HEK293 (cell line): ENCODE results near the gene NPC1.

ENCODE experiments used
- CTCF ChIA-PET: fragments of 350-600 bp; formaldehyde crosslinking; extraction: SDS; loops from one replicate; lab custom pipeline; 2021; ENCODE audit warnings: antibody characterized with exemption; lab: Yijun Ruan, JAX
- POLR2A ChIA-PET: fragments of 300-600 bp; formaldehyde crosslinking; extraction: SDS; loops from one replicate; lab custom pipeline; 2020; ENCODE audit warnings: antibody characterized with exemption, inconsistent platforms; lab: Yijun Ruan, JAX
- H3K27ac ChIP-seq: fragments of 200-500 bp; sonication (Bioruptor generic); 2 replicates; pipeline ENCODE4 v1.5.1; 2014; ENCODE audit warnings: low read depth, low read length, control low read depth, inconsistent platforms; ENCODE audit errors: extremely low read depth
- H3K36me3 ChIP-seq, 2 experiments: fragments of 200-500 bp in 1 of 2; sonication (Bioruptor generic) in 1 of 2; 1 replicate in 1 of 2; 2 replicates in 1 of 2; pipeline ENCODE4 v1.5.1; 2014 to 2017; ENCODE audit warnings: inconsistent platforms in 2 of 2, low read length in 2 of 2; ENCODE audit not compliant: control insufficient read depth in 2 of 2, insufficient read depth in 1 of 2
- H3K4me1 ChIP-seq: fragments of 200-500 bp; sonication (Bioruptor generic); 2 replicates; pipeline ENCODE4 v1.5.1; 2014; ENCODE audit warnings: mild to moderate bottlenecking, low read length, inconsistent platforms; ENCODE audit not compliant: control insufficient read depth, insufficient read depth
- H3K4me3 ChIP-seq: 2 replicates; pipeline ENCODE4 v1.5.1; 2011; ENCODE audit warnings: low read depth, mild to moderate bottlenecking, control low read depth, low read length, moderate library complexity
- H3K9me3 ChIP-seq: fragments of 200-500 bp; sonication (Bioruptor generic); 2 replicates; pipeline ENCODE4 v1.5.1; 2014; ENCODE audit warnings: low read depth, low read length, inconsistent platforms; ENCODE audit not compliant: control insufficient read depth, insufficient read depth
- GFI1B ChIP-seq: fragments of 450-650 bp; formaldehyde crosslinking; IDR thresholded peaks from 2 replicates; pipeline ENCODE4 v1.5.1; 2016; ENCODE audit warnings: missing biosample characterization, missing genetic modification characterization
- HOXA7 ChIP-seq: sonication (generic); formaldehyde crosslinking; IDR thresholded peaks from 2 replicates; pipeline ENCODE4 v1.8.1; 2022; ENCODE audit warnings: missing genetic modification reagents, borderline replicate concordance
- MEIS1 ChIP-seq: sonication (generic); formaldehyde crosslinking; IDR thresholded peaks from 2 replicates; pipeline ENCODE4 v1.8.1; 2022; ENCODE audit warnings: missing genetic modification reagents, mild to moderate bottlenecking, borderline replicate concordance
- PATZ1 ChIP-seq: fragments of 450-650 bp; formaldehyde crosslinking; IDR thresholded peaks from 2 replicates; pipeline ENCODE4 v1.5.1; 2016; ENCODE audit warnings: missing biosample characterization, missing genetic modification characterization
- TCF7L2 ChIP-seq: IDR thresholded peaks from 2 replicates; pipeline ENCODE4 v1.6.1; 2011; ENCODE audit warnings: low read depth, mild to moderate bottlenecking, inconsistent platforms, low read length, moderate library complexity, borderline replicate concordance
- ZFP41 ChIP-seq: fragments of 450-650 bp; formaldehyde crosslinking; IDR thresholded peaks from 2 replicates; pipeline ENCODE4 v1.5.1; 2016; ENCODE audit warnings: missing biosample characterization, missing genetic modification characterization, borderline replicate concordance
- ZNF10 ChIP-seq: fragments of 450-650 bp; formaldehyde crosslinking; IDR thresholded peaks from 2 replicates; pipeline ENCODE4 v1.5.1; 2017; ENCODE audit warnings: missing biosample characterization, missing genetic modification characterization
- ZNF132 ChIP-seq: fragments of 450-650 bp; formaldehyde crosslinking; IDR thresholded peaks from 2 replicates; pipeline ENCODE4 v1.5.1; 2017; ENCODE audit warnings: missing biosample characterization, missing genetic modification characterization, borderline replicate concordance
- ZNF280C ChIP-seq: fragments of 450-650 bp; formaldehyde crosslinking; IDR thresholded peaks from 2 replicates; pipeline ENCODE4 v1.5.1; 2016; ENCODE audit warnings: missing biosample characterization, missing genetic modification characterization
- ZNF366 ChIP-seq: fragments of 450-650 bp; formaldehyde crosslinking; conservative IDR thresholded peaks from 2 replicates; pipeline ENCODE4 v1.5.1; 2016; ENCODE audit warnings: missing biosample characterization, missing genetic modification characterization
- ZNF37A ChIP-seq: fragments of 450-650 bp; IDR thresholded peaks from 2 replicates; pipeline ENCODE4 v1.5.1; 2018; ENCODE audit warnings: missing biosample characterization, missing genetic modification characterization
- ZNF394 ChIP-seq: fragments of 450-650 bp; formaldehyde crosslinking; IDR thresholded peaks from 2 replicates; pipeline ENCODE4 v1.5.1; 2016; ENCODE audit warnings: missing biosample characterization, missing genetic modification characterization, mild to moderate bottlenecking, moderate library complexity, borderline replicate concordance
- ZNF423 ChIP-seq: fragments of 450-650 bp; formaldehyde crosslinking; IDR thresholded peaks from 2 replicates; pipeline ENCODE4 v1.5.1; 2016; ENCODE audit warnings: missing biosample characterization, missing genetic modification characterization
- ZNF510 ChIP-seq: fragments of 450-650 bp; formaldehyde crosslinking; IDR thresholded peaks from 2 replicates; pipeline ENCODE4 v1.5.1; 2018; ENCODE audit warnings: mild to moderate bottlenecking, missing genetic modification characterization, missing biosample characterization; ENCODE audit not compliant: insufficient replicate concordance
- ZNF529 ChIP-seq: fragments of 450-650 bp; formaldehyde crosslinking; IDR thresholded peaks from 2 replicates; pipeline ENCODE4 v1.5.1; 2017; ENCODE audit warnings: missing genetic modification characterization, missing biosample characterization; ENCODE audit not compliant: insufficient replicate concordance
- ZNF585B ChIP-seq: fragments of 450-650 bp; formaldehyde crosslinking; IDR thresholded peaks from 2 replicates; pipeline ENCODE4 v1.5.1; 2016; ENCODE audit warnings: missing biosample characterization, missing genetic modification characterization
- ZNF654 ChIP-seq: fragments of 450-650 bp; formaldehyde crosslinking; IDR thresholded peaks from 2 replicates; pipeline ENCODE4 v1.5.1; 2016; ENCODE audit warnings: low read depth, missing biosample characterization, missing genetic modification characterization
- ZNF791 ChIP-seq: fragments of 450-650 bp; formaldehyde crosslinking; IDR thresholded peaks from 2 replicates; pipeline ENCODE4 v1.5.1; 2016; ENCODE audit warnings: missing biosample characterization, missing genetic modification characterization
- TF ChIP-seq, protein P1 (sequence below): fragments of 450-650 bp; formaldehyde crosslinking; IDR thresholded peaks from 2 replicates; pipeline ENCODE4 v1.5.1; 2016; ENCODE audit warnings: missing biosample characterization, missing genetic modification characterization
- TF ChIP-seq, protein P2 (sequence below): fragments of 450-650 bp; formaldehyde crosslinking; conservative IDR thresholded peaks from 2 replicates; pipeline ENCODE4 v1.5.1; 2016; ENCODE audit warnings: low read depth, missing biosample characterization, missing genetic modification characterization

The NPC1 gene

GRCh38 chr18:23569299-23570063, 16.8 kb downstream of the NPC1 start:
- POLR2A ChIA-PET = no interaction called here
- H3K36me3 ChIP-seq = peaks cover 32 to 73% of the 10 kb centered on the region in 2 experiments

DNA sequence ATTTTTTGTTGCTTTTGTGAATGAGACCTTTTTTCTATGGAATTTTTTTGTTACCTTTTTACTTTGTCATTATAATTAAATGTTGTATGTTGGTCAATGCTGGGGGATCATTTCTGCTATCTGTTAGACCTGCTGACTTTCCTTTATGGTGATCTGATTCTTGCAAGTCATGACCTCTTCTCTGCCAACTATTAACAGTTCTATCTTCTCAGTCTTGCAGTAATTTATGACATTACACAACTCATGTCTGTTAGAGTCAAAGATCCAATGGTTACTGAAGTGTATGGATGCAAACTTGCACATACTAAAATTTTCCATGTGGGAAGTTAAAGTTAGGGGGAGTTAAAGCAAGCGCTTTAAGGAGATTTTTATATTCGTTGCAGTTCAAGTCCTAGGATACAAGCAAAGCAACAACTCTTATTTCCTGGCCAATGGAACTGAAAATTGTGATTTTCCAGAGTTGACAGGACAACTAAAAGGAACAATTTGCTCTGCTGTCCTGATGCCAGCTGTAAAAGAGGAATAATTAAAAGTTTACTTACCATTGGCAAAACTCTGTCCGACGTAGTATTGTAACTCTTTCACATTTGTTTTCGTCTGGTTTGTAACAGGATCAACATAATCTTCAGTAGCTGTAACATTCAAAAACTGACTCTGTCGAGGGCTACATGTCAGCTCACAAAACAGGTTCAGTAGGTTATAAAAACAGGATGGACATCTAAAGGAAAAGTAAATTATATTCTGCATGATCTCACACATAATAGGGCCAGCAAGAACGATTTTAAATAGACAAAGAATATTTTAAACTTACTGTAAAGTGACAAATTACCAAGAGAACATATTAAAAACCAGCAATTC, 17.8 kb downstream of the NPC1 start:
- Histone ChIP-seq H3K36me3 (peaks cover 38 to 79% of the 10 kb centered on the region in 2 experiments), H3K27ac (no peak overlapping the region)
- POLR2A ChIA-PET = no interaction called here
- no peak for TF ChIP-seq ZNF280C (tag by site-specific recombination)
- TF ChIP-seq HOXA7 = no peak
- TF ChIP-seq ZNF366 (tag by site-specific recombination) = no peak
- TF ChIP-seq, protein P1, sequence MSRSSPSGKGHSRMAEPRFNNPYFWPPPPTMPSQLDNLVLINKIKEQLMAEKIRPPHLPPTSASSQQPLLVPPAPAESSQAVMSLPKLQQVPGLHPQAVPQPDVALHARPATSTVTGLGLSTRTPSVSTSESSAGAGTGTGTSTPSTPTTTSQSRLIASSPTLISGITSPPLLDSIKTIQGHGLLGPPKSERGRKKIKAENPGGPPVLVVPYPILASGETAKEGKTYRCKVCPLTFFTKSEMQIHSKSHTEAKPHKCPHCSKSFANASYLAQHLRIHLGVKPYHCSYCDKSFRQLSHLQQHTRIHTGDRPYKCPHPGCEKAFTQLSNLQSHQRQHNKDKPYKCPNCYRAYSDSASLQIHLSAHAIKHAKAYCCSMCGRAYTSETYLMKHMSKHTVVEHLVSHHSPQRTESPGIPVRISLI = no peak
- TF ChIP-seq ZNF132 (tag by site-specific recombination) = no peak
- TF ChIP-seq GFI1B (tag by site-specific recombination) = no peak
- no peak for TF ChIP-seq ZNF510 (tag by site-specific recombination)
- TF ChIP-seq ZNF791 (tag by site-specific recombination) = no peak
- no peak for TF ChIP-seq ZNF394 (tag by site-specific recombination)
- TF ChIP-seq ZNF654 (tag by site-specific recombination) = no peak
- no peak for TF ChIP-seq TCF7L2
- TF ChIP-seq MEIS1 (CRISPR knock-in tag) = no peak
- TF ChIP-seq, protein P2, sequence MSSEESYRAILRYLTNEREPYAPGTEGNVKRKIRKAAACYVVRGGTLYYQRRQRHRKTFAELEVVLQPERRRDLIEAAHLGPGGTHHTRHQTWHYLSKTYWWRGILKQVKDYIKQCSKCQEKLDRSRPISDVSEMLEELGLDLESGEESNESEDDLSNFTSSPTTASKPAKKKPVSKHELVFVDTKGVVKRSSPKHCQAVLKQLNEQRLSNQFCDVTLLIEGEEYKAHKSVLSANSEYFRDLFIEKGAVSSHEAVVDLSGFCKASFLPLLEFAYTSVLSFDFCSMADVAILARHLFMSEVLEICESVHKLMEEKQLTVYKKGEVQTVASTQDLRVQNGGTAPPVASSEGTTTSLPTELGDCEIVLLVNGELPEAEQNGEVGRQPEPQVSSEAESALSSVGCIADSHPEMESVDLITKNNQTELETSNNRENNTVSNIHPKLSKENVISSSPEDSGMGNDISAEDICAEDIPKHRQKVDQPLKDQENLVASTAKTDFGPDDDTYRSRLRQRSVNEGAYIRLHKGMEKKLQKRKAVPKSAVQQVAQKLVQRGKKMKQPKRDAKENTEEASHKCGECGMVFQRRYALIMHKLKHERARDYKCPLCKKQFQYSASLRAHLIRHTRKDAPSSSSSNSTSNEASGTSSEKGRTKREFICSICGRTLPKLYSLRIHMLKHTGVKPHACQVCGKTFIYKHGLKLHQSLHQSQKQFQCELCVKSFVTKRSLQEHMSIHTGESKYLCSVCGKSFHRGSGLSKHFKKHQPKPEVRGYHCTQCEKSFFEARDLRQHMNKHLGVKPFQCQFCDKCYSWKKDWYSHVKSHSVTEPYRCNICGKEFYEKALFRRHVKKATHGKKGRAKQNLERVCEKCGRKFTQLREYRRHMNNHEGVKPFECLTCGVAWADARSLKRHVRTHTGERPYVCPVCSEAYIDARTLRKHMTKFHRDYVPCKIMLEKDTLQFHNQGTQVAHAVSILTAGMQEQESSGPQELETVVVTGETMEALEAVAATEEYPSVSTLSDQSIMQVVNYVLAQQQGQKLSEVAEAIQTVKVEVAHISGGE (tag by site-specific recombination) = no peak
- no peak for TF ChIP-seq ZNF529
- no peak for TF ChIP-seq ZNF585B
- no peak for TF ChIP-seq PATZ1
- no peak for TF ChIP-seq ZNF423
- TF ChIP-seq, all 188 proteins: peak for 0
- Histone ChIP-seq H3K4me3 (no peak overlapping the region), H3K9me3 (no peaks in the 10 kb centered on the region), H3K4me1 (no peaks in the 10 kb centered on the region)
- CTCF ChIA-PET = no interaction called here

More at GRCh38 chr18:23569299-23570063, 16.8 kb downstream of the NPC1 start:
- no peak overlapping the region for H3K27ac ChIP-seq
- CTCF ChIA-PET = interaction anchor here (0.9 kb wide), 1 partner anchor 52 kb away, joined by 3 read pairs; no protein-coding TSS in a partner anchor
- no peaks in the 10 kb centered on the region for H3K9me3 ChIP-seq
- peaks cover 6% of the 10 kb centered on the region for H3K4me1 ChIP-seq
- TF ChIP-seq ZNF37A (tag by site-specific recombination) = no peak
- no peak for TF ChIP-seq ZNF10 (tag by site-specific recombination)
- TF ChIP-seq ZFP41 (tag by site-specific recombination) = no peak
- no peak overlapping the region for H3K4me3 ChIP-seq
